HepG2 (cell line): ENCODE data around the gene CXCR5. TPM values are rescaled to one million over a fixed set of nuclear protein-coding genes. Genes with fewer than 3 reads are reported as not detected.

Source experiments
- DPF2 ChIP-seq: sonication (generic); formaldehyde crosslinking; IDR thresholded peaks from 2 replicates; pipeline ENCODE4 v1.4.0; 2020; ENCODE audit warnings: mild to moderate bottlenecking, low read depth, missing genetic modification reagents, borderline replicate concordance
- GTF3A ChIP-seq: sonication (generic); formaldehyde crosslinking; conservative IDR thresholded peaks from 2 replicates; pipeline ENCODE4 v1.4.0; 2020; ENCODE audit warnings: mild to moderate bottlenecking, missing genetic modification reagents
- MAFK ChIP-seq, 2 experiments: IDR thresholded peaks in 1 of 2; conservative IDR thresholded peaks in 1 of 2; 2 replicates each; pipeline ENCODE4 v1.6.1; 2011; ENCODE audit warnings: improper control_type of control experiment in 2 of 2, low read length in 2 of 2
- NCOA1 ChIP-seq: sonication (generic); formaldehyde crosslinking; IDR thresholded peaks from 2 replicates; pipeline ENCODE4 v1.9.0; 2021; ENCODE audit warnings: missing genetic modification reagents
- NFATC3 ChIP-seq: sonication (generic); formaldehyde crosslinking; IDR thresholded peaks from 2 replicates; pipeline ENCODE4 v1.5.1; 2020; ENCODE audit warnings: mild to moderate bottlenecking, missing genetic modification reagents
- NFE2 ChIP-seq: sonication (generic); formaldehyde crosslinking; IDR thresholded peaks from 2 replicates; pipeline ENCODE4 v1.4.0; 2020; ENCODE audit warnings: missing genetic modification reagents
- NFKBIZ ChIP-seq: IDR thresholded peaks from 2 replicates; pipeline ENCODE4 v1.6.1; 2018; ENCODE audit warnings: missing genetic modification reagents, missing compliant biosample characterization
- NFYB ChIP-seq: sonication (generic); formaldehyde crosslinking; IDR thresholded peaks from 2 replicates; pipeline ENCODE4 v1.4.0; 2020; ENCODE audit warnings: missing genetic modification reagents
- SIX1 ChIP-seq: sonication (generic); formaldehyde crosslinking; IDR thresholded peaks from 2 replicates; pipeline ENCODE4 v1.4.0; 2020; ENCODE audit warnings: missing genetic modification reagents, borderline replicate concordance
- TCF12 ChIP-seq, 2 experiments: fragments of 450-650 bp in 1 of 2; sonication (generic) in 1 of 2; formaldehyde crosslinking in 1 of 2; IDR thresholded peaks; 2 replicates each; pipeline versions ENCODE4 v1.6.1 to v1.8.0; 2017 to 2022; ENCODE audit warnings: antibody characterized with exemption in 1 of 2, mild to moderate bottlenecking in 1 of 2, missing genetic modification reagents in 1 of 2, moderate library complexity in 1 of 2
- ZBTB8A ChIP-seq: sonication (generic); formaldehyde crosslinking; IDR thresholded peaks from 2 replicates; pipeline ENCODE4 v1.4.0; 2020; ENCODE audit warnings: mild to moderate bottlenecking, low read depth, missing genetic modification reagents, borderline replicate concordance
- ZNF124 ChIP-seq: sonication (generic); formaldehyde crosslinking; IDR thresholded peaks from 2 replicates; pipeline ENCODE4 v1.4.0; 2020; ENCODE audit warnings: missing genetic modification reagents
- ZNF282 ChIP-seq: fragments of 450-650 bp; IDR thresholded peaks from 2 replicates; pipeline ENCODE4 v1.6.1; 2018; ENCODE audit not compliant: partially characterized antibody
- polyA plus RNA-seq, 8 experiments: library from polyadenylated mRNA; depleted of rRNA in 3 of 8; stranded (reverse) in 7 of 8; unstranded in 1 of 8; fragments of >200 nt; fragmentation: Illumina TruSeq in 4 of 8; extraction: Trizol in 4 of 8; gene quantifications; 2 replicates each; pipeline versions ENCODE4 v1.2.1 to v1.2.3, GENCODE V29; 2011 to 2016; ENCODE audit warnings: low read depth in 4 of 8, missing spikeins in 1 of 8, mixed read lengths in 1 of 8; ENCODE audit not compliant: insufficient read depth in 1 of 8
- total RNA-seq, 5 experiments: library from RNA; depleted of rRNA; stranded (reverse); fragments of >200 nt; fragmentation: Illumina TruSeq; extraction: Trizol; gene quantifications; 2 replicates each; pipeline ENCODE4 v1.2.3, GENCODE V29; 2016; ENCODE audit warnings: low read depth in 1 of 5
- TF ChIP-seq, protein P1 (sequence below): sonication (generic); formaldehyde crosslinking; IDR thresholded peaks from 2 replicates; pipeline ENCODE4 v1.4.0; 2020; ENCODE audit warnings: missing genetic modification reagents
- TF ChIP-seq, protein P2 (sequence below): IDR thresholded peaks from 2 replicates; pipeline ENCODE4 v1.6.1; 2016; ENCODE audit warnings: low read depth, control low read depth
- TF ChIP-seq, protein P3 (sequence below): conservative IDR thresholded peaks from 2 replicates; pipeline ENCODE4 v1.6.1; 2018; ENCODE audit warnings: missing genetic modification reagents
- TF ChIP-seq, protein P4 (sequence below): sonication (generic); formaldehyde crosslinking; IDR thresholded peaks from 2 replicates; pipeline ENCODE4 v1.8.1; 2023; ENCODE audit warnings: mild to moderate bottlenecking, moderate library complexity, missing genetic modification reagents
- TF ChIP-seq, protein P5 (sequence below): sonication (generic); formaldehyde crosslinking; IDR thresholded peaks from 2 replicates; pipeline ENCODE4 v1.4.0; 2020; ENCODE audit warnings: missing genetic modification reagents, borderline replicate concordance

Gene CXCR5
- total and polyA plus RNA-seq, 2 of the 13 experiments (the other 11 are each of a cell fraction or from before 2014, with no cell fraction given): not detected

DNA sequence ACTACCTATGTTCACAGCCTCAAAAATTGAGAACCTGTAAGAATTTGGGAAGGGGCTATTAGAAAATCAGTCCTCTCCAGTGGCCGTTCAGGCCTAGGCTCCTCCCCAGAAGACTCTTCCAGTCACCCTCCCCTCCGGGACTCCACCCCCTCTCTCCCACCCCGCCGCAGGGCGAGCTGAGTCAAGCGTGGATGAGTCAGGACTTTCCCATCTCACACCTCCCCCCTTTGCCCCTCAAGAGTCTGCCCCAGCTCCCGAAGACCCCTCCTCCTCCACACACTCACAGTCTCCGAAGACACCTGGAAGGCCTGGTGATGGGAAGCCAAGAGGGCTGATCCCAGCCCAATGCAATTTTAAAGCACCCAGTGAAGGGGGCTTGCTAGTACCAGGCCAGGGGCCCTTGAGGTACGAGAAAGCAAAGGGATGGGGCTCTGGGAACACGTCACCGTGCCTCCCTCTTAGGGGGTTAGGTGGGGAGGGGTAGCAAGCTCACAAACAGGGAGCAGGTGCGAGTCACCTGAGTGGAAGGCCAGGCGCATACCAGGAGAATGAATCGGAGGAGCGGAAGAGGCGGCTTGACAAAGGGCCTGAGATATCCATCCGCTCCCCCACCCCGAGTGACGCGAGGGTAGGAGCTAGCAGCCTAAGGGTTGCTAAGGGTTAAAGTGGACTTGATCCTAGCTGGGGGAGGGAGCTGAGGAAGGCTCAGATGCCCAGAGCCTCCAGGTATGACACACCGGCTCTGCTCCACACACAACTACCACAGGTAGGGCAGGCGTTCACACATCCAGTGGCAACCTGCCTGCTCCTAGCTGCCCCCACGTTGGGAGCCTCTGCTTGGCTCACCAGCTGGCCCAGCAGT, 28.4 kb downstream of the CXCR5 start (continued):
- TF ChIP-seq NCOA1: no peak
- TF ChIP-seq, protein P1, sequence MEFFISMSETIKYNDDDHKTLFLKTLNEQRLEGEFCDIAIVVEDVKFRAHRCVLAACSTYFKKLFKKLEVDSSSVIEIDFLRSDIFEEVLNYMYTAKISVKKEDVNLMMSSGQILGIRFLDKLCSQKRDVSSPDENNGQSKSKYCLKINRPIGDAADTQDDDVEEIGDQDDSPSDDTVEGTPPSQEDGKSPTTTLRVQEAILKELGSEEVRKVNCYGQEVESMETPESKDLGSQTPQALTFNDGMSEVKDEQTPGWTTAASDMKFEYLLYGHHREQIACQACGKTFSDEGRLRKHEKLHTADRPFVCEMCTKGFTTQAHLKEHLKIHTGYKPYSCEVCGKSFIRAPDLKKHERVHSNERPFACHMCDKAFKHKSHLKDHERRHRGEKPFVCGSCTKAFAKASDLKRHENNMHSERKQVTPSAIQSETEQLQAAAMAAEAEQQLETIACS (CRISPR knock-in tag): no peak
- no peak for TF ChIP-seq MAFK (conservative IDR thresholded peaks at IDR 0.05 in 1 of 2, IDR thresholded peaks at IDR 0.05 in 1 of 2; ENCODE audit: low read length in 2 of 2)
- no peak for TF ChIP-seq GTF3A
- TF ChIP-seq, protein P2, sequence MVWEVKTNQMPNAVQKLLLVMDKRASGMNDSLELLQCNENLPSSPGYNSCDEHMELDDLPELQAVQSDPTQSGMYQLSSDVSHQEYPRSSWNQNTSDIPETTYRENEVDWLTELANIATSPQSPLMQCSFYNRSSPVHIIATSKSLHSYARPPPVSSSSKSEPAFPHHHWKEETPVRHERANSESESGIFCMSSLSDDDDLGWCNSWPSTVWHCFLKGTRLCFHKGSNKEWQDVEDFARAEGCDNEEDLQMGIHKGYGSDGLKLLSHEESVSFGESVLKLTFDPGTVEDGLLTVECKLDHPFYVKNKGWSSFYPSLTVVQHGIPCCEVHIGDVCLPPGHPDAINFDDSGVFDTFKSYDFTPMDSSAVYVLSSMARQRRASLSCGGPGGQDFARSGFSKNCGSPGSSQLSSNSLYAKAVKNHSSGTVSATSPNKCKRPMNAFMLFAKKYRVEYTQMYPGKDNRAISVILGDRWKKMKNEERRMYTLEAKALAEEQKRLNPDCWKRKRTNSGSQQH: no peak
- TF ChIP-seq, protein P3, sequence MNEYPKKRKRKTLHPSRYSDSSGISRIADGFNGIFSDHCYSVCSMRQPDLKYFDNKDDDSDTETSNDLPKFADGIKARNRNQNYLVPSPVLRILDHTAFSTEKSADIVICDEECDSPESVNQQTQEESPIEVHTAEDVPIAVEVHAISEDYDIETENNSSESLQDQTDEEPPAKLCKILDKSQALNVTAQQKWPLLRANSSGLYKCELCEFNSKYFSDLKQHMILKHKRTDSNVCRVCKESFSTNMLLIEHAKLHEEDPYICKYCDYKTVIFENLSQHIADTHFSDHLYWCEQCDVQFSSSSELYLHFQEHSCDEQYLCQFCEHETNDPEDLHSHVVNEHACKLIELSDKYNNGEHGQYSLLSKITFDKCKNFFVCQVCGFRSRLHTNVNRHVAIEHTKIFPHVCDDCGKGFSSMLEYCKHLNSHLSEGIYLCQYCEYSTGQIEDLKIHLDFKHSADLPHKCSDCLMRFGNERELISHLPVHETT (CRISPR knock-in tag): no peak
- TF ChIP-seq NFATC3 (CRISPR knock-in tag): no peak
- no peak for TF ChIP-seq ZNF282
- TF ChIP-seq, protein P4, sequence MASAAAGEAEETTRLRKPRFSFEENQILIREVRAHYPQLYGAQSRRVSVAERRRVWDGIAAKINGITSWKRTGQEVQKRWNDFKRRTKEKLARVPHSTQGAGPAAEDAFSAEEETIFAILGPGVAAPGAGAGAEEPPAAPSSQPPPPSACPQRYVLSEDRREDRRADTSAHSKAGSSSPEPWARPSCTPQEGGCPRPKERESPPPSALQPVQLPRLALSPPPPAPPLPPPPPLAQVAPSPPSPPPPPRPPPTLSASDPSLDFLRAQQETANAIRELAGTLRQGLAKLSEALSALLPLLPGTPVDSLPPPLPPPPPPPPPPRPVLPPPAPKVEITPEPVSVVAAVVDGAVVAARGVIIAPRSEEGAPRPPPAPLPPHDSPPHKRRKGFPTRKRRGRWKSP (CRISPR knock-in tag): 0 out of 2 replicates have a peak, but pooled peaks have one; percentile 38
- peak; percentile 43; the same call in 1 of the 2 replicates for TF ChIP-seq NFE2 (CRISPR knock-in tag)
- no peak for TF ChIP-seq SIX1 (CRISPR knock-in tag)
- no peak for TF ChIP-seq ZNF124 (CRISPR knock-in tag)
- TF ChIP-seq TCF12 (IDR thresholded peaks at IDR 0.05): no peak
- TF ChIP-seq TCF12 (CRISPR knock-in tag; IDR thresholded peaks at IDR 0.05): no peak
- TF ChIP-seq NFYB: no peak
- TF ChIP-seq ZBTB8A: no peak
- TF ChIP-seq, protein P5, sequence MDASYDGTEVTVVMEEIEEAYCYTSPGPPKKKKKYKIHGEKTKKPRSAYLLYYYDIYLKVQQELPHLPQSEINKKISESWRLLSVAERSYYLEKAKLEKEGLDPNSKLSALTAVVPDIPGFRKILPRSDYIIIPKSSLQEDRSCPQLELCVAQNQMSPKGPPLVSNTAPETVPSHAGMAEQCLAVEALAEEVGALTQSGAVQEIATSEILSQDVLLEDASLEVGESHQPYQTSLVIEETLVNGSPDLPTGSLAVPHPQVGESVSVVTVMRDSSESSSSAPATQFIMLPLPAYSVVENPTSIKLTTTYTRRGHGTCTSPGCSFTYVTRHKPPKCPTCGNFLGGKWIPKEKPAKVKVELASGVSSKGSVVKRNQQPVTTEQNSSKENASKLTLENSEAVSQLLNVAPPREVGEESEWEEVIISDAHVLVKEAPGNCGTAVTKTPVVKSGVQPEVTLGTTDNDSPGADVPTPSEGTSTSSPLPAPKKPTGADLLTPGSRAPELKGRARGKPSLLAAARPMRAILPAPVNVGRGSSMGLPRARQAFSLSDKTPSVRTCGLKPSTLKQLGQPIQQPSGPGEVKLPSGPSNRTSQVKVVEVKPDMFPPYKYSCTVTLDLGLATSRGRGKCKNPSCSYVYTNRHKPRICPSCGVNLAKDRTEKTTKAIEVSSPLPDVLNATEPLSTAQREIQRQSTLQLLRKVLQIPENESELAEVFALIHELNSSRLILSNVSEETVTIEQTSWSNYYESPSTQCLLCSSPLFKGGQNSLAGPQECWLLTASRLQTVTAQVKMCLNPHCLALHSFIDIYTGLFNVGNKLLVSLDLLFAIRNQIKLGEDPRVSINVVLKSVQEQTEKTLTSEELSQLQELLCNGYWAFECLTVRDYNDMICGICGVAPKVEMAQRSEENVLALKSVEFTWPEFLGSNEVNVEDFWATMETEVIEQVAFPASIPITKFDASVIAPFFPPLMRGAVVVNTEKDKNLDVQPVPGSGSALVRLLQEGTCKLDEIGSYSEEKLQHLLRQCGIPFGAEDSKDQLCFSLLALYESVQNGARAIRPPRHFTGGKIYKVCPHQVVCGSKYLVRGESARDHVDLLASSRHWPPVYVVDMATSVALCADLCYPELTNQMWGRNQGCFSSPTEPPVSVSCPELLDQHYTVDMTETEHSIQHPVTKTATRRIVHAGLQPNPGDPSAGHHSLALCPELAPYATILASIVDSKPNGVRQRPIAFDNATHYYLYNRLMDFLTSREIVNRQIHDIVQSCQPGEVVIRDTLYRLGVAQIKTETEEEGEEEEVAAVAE: no peak
- no peak for TF ChIP-seq NFKBIZ (CRISPR knock-in tag)
- no peak for TF ChIP-seq DPF2 (CRISPR knock-in tag)
